ENCODE data around the gene SLC25A21. TPM values are rescaled to one million over a fixed set of nuclear protein-coding genes. Genes with fewer than 3 reads are reported as not detected.

Gene SLC25A21
- total RNA-seq, 4 donors from 2014 or later = 0.08 to 0.29 TPM; not detected in 2

DNA sequence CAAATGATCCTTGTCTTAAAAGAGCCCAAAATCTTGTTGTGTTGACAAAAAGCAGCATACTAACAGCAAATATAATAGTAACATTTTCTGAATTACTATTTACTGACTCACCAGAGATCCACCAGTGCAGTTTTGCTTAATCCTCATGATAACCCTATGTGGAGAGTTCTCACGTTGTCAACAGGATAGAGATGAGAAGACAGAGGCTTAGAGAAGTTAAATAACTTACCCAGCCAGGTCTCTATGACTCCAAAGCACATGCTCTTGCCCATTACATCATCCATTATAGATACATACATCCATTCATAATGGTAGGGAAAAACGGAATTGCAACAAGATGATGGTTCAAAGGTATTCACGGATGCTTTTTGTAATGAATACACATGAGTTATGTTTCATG lies 398.8 kb downstream of the SLC25A21 start:
- whole genome bisulfite sequencing, 2 donors = 38 to 71% methylated on average over 3 of the region's 3 CpGs
- intact Hi-C loops (cut with DNase I; ENCODE audit: low total_unique reads) = no loop called here
- H3K4me3 ChIP-seq (ENCODE audit: low read depth, poor library complexity, severe bottlenecking) = no peak overlapping the region
- no peak for DNase-seq (ENCODE audit: low spot score in 2 of 2)
- TF ChIP-seq POLR2A (IDR thresholded peaks at IDR 0.05) = no peak
- TF ChIP-seq, protein P1, sequence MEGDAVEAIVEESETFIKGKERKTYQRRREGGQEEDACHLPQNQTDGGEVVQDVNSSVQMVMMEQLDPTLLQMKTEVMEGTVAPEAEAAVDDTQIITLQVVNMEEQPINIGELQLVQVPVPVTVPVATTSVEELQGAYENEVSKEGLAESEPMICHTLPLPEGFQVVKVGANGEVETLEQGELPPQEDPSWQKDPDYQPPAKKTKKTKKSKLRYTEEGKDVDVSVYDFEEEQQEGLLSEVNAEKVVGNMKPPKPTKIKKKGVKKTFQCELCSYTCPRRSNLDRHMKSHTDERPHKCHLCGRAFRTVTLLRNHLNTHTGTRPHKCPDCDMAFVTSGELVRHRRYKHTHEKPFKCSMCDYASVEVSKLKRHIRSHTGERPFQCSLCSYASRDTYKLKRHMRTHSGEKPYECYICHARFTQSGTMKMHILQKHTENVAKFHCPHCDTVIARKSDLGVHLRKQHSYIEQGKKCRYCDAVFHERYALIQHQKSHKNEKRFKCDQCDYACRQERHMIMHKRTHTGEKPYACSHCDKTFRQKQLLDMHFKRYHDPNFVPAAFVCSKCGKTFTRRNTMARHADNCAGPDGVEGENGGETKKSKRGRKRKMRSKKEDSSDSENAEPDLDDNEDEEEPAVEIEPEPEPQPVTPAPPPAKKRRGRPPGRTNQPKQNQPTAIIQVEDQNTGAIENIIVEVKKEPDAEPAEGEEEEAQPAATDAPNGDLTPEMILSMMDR (IDR thresholded peaks at IDR 0.05) = no peak

DNA sequence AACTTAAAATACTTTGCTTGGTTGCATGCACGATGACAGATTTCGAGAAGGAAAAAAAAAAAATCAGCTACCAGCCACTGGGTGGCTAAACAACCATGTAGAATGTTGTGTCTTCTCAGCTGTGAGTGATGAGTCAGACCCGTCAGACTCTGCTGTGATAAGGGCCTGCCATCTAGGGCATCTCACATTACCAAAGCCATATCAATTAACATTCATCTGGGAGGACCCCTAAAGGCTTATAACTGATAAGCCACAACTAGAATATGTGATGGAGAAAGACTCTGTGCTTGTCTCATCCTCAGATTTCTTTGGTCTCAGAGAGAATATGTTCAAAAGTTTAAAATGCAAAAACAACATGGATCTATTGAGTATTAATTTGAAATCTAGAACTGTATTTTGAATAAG lies 399.3 kb downstream of the SLC25A21 start:
- intact Hi-C loops (cut with DNase I; ENCODE audit: low total_unique reads) = no loop called here
- WGBS, 2 donors = 29 to 43% methylated on average over 3 of the region's 3 CpGs
- DNase-seq (ENCODE audit: low spot score in 2 of 2) = no peak
- TF ChIP-seq, protein P1 (IDR thresholded peaks at IDR 0.05) = no peak
- no peak for TF ChIP-seq POLR2A (IDR thresholded peaks at IDR 0.05)
- no peak overlapping the region for H3K4me3 ChIP-seq (ENCODE audit: low read depth, poor library complexity, severe bottlenecking)

GRCh38 chr14:36771028-36771640 lies 401.3 kb downstream of the SLC25A21 start:
- H3K4me3 ChIP-seq (ENCODE audit: low read depth, poor library complexity, severe bottlenecking) = no peak overlapping the region
- DNase-seq (ENCODE audit: low spot score in 2 of 2) = no peak
- 54 to 57% methylated on average over 4 of the region's 4 CpGs for WGBS, 2 donors
- intact Hi-C loops (cut with DNase I; ENCODE audit: low total_unique reads) = no loop called here
- no peak for TF ChIP-seq POLR2A (IDR thresholded peaks at IDR 0.05)
- TF ChIP-seq, protein P1 (IDR thresholded peaks at IDR 0.05) = no peak

DNA sequence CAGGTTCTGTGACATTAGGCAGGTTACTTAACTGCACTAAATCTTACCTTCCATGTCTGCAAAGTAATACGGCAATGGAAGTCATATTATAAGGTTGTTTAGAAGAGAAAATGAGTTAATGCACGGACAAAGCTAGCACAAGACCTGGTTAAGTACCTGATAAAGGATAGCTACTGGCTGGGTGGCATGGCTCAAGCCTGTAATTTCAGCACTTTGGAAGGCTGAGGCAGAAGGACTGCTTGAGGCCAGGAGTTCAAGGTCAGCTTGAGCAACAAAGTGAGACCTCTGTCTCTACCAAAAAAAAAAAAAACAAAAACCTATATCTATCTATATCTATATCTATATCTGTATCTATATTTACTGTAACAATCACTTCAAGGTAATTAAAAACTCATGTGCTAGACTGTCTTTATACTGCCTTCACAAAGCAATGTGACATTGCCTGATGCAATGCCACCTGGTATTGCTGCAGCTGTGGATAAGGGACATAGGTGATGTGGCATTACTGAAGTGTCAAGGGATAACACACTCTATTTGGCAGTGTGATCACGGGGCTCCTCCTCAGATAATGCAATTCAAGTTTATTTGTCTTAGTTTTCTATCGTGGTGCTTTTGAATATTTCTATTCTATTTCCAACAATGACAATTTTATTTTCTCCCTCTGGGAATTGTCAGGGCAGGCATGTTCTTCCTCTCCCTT lies 403.6 kb downstream of the SLC25A21 start:
- intact Hi-C loops (cut with DNase I; ENCODE audit: low total_unique reads) = no loop called here
- DNase-seq (ENCODE audit: low spot score in 2 of 2) = no peak
- 74 to 75% methylated on average over 4 of the region's 4 CpGs for WGBS, 2 donors
- TF ChIP-seq POLR2A (IDR thresholded peaks at IDR 0.05) = no peak
- TF ChIP-seq, protein P1 (IDR thresholded peaks at IDR 0.05) = no peak
- H3K4me3 ChIP-seq (ENCODE audit: low read depth, poor library complexity, severe bottlenecking) = no peak overlapping the region

GRCh38 chr14:36767603-36768281 lies 404.7 kb downstream of the SLC25A21 start:
- WGBS, 2 donors = 19 to 31% methylated on average over 7 of the region's 7 CpGs
- no peak for DNase-seq (ENCODE audit: low spot score in 2 of 2)
- no peak for TF ChIP-seq POLR2A (IDR thresholded peaks at IDR 0.05)
- TF ChIP-seq, protein P1 (IDR thresholded peaks at IDR 0.05) = no peak
- H3K4me3 ChIP-seq (ENCODE audit: low read depth, poor library complexity, severe bottlenecking) = no peak overlapping the region
- intact Hi-C loops (cut with DNase I; ENCODE audit: low total_unique reads) = no loop called here

All from lower leg skin (tissue), 4 donors.